HG03196 (cell line): ENCODE data around the gene TMEM171.

Experiments
- ATAC-seq: cut with Tn5 transposase; IDR thresholded peaks from one replicate; pipeline ENCODE4 v1.9.1; 2021; ENCODE audit not compliant: unreplicated experiment

TMEM171 gene

DNA sequence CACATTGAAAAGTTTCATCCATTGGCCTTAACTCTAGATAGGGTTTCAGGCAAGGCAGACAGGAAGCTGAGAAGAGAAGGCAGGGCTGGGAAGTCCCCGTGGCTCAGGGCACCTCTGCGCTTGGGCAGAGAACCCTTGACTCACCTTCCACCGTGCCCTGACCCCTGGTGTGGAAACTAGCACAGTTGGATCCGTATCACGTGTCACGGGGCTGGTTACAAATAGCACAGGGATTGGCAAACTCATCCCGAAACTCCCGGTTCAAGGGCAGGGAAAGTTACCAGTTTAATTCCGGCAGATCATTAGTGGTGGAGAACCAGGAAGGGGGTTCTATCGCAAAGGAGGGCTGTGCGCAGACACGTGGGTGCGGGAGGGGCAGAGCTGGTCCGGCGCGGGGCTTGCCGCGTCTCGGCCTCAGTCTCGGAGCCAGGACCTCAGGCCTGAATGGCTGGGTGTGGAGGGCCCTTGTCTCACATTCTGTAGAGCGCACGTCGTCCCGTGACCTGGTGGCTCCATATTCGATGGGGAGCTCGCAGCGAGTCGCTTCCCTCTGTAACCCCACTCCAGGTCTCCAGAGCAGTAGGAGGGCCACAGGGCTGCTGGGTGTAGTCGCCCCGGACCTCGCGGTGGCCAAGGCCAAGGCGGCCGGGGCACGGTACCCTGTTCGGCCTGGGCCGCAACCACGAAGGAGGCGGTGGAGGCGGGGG, 771 bp upstream of the TMEM171 start:
- no peak for ATAC-seq

DNA sequence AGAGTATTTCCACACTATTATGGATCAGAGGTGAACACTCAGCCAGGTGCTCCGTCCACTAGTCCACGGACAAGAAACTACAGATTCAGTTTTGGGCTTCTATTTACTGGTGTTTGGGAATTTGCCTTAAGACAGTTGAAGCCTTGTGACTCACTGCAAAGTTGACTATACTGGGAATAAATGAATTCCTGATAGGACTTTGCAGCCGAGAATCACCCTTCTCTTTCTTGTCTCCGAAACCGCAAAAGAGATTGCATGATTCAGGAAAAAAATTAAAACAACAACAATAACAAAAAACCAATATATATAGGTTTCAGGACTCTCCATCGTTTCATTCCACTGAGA, 716 bp downstream of the TMEM171 start:
- ATAC-seq = no peak

DNA sequence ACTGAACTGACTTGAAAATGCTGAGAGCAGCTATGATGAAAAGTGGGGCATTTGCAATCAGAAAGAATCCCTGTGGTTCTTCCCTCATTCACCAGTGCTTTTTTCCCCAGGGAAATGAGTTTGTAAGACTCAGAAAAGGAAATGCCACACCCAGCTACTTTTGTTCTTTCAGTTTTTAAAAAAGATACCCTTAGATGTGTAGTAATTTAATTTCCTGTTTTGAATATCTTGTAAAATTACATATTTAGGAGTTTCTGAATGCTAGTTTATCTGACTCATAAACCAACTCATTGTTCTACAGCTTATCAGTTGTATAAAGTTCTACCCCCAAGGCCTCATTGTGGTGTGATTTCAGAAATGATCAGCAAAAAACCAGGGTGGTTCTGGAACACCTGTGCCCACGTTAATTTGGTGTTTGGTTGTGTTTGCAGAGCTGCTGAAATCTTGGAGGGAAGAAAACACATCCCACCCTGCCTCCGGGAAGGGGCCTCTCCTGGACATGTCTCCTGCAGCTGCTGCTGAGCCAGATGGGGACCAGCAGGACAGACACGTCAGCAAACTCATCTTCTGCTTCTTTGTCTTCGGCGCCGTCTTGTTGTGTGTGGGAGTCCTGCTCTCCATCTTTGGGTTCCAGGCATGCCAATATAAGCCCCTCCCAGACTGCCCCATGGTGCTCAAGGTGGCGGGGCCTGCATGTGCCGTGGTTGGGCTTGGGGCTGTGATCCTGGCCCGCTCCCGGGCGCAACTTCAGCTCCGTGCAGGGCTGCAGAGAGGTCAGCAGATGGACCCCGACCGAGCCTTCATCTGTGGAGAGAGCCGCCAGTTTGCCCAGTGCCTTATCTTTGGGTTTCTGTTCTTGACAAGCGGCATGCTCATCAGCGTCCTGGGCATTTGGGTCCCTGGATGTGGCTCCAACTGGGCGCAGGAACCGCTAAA, 2.8 kb downstream of the TMEM171 start:
- no peak for ATAC-seq

- ATAC-seq = no peak
Measured at GRCh38 chr5:73125289-73125688, 4.9 kb downstream of the TMEM171 start.

- ATAC-seq = no peak
Measured at GRCh38 chr5:73126381-73126780, 6.0 kb downstream of the TMEM171 start.

GRCh38 chr5:73126957-73127356, 6.6 kb downstream of the TMEM171 start:
- no peak for ATAC-seq

DNA sequence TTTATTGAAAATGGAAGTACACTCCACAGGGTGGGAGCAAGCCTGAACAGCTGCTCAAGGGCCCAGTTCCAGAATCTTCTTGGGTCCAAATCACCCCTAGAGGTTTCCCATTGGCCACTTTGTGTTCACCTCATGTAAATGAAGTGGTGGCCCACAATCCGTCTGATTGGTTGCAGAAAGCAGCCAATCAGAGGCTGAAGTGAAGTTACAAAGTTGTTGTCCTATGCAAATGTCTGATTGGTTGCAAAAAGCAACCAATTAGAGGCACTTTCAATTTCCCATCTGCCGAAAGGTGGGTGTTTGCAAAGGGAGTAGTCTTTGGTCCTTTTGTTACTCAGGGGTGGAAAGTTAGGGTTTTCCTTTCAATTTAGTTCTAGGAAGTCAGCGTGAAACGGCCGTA, 8.8 kb downstream of the TMEM171 start:
- ATAC-seq = no peak

- ATAC-seq = no peak
Measured at GRCh38 chr5:73130811-73131210, 10.4 kb downstream of the TMEM171 start.

GRCh38 chr5:73131711-73132425, 11.5 kb downstream of the TMEM171 start:
- ATAC-seq = no peak

- ATAC-seq = no peak
Measured at GRCh38 chr5:73132759-73133158, 12.4 kb downstream of the TMEM171 start.

GRCh38 chr5:73135021-73135420, 14.6 kb downstream of the TMEM171 start:
- ATAC-seq = no peak

DNA sequence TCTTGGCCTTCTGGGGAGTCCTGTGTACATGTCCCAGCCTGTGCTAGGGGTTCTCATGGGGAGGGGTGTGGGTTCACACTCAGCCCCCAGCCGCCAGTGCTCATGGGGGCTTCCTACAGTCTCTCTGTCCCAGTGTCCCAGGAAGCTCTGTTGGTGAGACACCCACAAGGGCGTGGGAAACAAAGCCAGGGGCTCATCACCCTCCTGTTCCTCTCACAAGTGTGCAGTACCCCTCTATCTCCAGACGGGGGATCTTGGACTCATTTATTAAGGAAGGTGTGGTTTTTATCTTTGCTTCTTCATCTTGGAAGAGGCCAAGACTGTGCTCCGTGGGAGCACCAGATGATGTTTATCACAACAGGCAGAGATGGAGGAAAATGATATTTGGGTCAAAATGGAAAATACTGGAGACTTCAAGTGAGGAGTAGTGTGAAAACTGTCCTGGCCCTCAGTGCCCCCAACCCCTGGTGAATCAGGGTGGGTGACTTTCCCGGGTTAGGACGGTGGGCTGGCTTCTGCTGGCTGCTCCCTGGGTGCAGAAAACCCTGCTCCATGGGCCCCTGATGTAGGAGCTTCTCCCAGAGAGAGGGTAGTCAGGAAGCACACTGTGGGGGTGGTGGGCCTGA, 15.2 kb downstream of the TMEM171 start:
- ATAC-seq = no peak

DNA sequence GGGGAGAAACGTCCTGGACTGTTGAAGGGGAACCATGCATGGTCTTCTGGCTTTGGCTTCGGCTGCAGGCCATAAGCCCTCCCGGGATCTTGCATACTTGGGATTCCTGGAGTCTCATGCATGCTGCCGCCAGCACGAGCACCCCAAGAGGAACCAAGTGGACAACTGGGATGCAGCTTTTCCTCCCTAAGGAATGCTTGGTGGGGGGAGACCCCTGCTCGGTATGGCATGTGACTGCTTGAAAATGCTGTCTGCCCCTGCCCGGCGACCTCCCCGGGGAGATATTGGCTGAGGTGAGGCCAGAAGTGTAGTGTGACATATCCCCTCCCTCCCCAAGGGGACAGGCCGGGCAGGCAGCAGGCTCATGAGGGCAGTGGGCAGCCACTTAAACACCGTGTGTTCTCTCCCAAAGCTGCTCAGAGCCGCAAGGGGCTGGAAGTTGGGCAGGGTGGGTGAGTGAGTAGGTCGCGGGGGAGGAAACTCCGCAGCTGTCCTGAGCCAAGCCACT, 15.7 kb downstream of the TMEM171 start:
- ATAC-seq = no peak

DNA sequence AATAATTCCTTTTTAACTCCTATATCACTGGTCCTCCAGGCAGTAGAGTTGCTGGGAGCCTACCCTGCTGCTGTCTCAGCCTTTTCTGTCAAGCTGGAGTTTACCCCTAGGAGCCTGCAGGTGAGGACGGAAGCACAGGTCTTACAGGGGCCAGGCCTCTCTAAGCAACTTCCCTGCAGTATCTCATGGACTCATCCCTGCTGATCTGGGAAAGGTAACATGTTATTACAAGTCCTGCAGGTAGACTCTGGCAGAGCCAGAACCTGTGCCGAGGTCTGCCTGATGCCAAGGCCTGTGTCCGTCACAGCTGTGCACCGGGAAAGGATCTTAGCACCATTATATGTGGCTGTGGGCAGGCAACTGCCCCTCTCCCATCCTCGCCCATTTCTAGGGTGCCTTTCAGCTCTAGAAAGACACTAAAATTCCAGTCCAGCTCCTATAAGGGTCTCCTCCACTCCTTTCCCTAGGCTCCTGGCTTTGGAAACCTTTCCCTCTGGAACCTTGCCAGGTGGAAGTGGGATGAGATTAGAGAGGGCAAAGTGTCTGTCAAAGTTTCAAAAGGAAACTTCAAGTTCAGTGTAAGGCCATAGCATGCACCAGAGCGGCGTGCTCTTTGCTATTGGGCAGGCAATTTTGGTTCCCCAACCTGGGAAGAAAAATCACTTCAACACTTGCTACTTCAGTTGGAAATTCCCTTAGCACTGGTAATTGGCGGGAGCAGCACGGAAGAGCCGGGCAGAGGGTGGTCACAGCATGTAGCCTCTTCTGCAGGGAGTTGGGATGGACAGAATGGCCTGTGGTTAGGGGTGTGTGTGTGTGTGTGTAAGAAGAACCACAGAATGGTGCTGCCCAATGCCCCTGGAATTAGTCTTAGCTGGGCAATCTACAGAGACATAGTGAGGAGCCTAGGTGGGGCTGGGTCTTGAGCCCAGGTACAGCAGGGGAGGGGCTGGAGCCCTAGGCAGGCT, 17.5 kb downstream of the TMEM171 start:
- ATAC-seq = no peak

GRCh38 chr5:73139485-73139884, 19.1 kb downstream of the TMEM171 start:
- ATAC-seq = no peak

GRCh38 chr5:73140801-73141200, 20.4 kb downstream of the TMEM171 start:
- ATAC-seq = no peak

DNA sequence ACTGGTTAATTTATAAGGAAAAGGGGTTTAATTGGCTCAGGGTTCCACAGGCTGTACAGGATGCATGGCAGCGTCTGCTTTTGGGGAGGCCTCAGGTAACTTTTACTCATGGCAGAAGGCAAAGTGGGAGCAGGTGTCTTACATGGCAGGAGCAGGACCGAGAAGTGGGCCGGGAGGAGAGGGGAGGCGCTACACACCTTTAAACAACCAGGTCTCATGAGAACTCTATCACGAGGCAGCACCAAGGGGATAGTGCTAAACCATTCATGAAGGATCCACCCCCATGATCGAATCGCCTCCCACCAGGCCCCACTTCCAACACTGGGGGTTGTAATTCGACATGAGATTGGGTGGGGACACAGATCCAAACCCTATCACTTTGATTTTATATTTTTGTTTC, 21.7 kb downstream of the TMEM171 start:
- no peak for ATAC-seq

GRCh38 chr5:73143716-73144115, 23.3 kb downstream of the TMEM171 start:
- ATAC-seq = no peak

GRCh38 chr5:73149540-73149939, 29.2 kb downstream of the TMEM171 start:
- ATAC-seq = no peak

DNA sequence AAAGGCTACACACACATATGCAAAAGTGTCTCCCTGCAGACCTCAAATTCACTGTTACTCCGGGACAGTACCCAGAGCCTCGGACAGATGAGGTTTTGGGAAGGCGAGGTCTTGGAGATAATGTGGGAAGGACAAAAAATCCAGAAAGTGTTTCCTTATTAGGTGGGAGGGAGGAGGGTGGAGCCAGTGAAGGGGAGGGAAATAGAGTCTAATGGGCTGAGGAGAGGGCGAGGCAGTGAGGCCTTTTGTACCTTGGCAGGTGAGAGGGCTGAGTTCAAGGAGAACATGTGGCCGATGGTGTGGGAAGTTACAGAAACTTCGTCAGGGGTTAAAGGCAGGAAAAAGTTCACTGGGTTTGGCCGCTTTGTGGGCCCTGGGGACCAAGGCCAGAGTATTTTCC, 30.5 kb downstream of the TMEM171 start:
- no peak for ATAC-seq
